Activated CD4-positive, alpha-beta T cell treated with anti-CD3 and anti-CD28 coated beads, Interleukin-2, amount 10 ng/mL, durations not matched to agents 24 days and 14 days (primary cell): Measurements from ENCODE around the gene CNGA2. TPM values are rescaled to one million over a fixed set of nuclear protein-coding genes. Genes with fewer than 3 reads are reported as not detected.

Source experiments
- DNase-seq: peaks from one replicate; pipeline ENCODE4 v3.0.0; 2022
- H3K27ac Mint-ChIP-seq: one replicate; pipeline ENCODE4 v1.8.0; 2022; ENCODE audit warnings: mild to moderate bottlenecking, mixed read lengths
- H3K27me3 Mint-ChIP-seq: one replicate; pipeline ENCODE4 v1.8.0; 2022; ENCODE audit warnings: mixed read lengths
- H3K36me3 Mint-ChIP-seq: one replicate; pipeline ENCODE4 v1.8.0; 2022; ENCODE audit warnings: low read depth, mild to moderate bottlenecking, mixed read lengths
- H3K4me1 Mint-ChIP-seq: one replicate; pipeline ENCODE4 v1.8.0; 2021; ENCODE audit warnings: mixed read lengths
- H3K4me3 Mint-ChIP-seq: one replicate; pipeline ENCODE4 v1.8.0; 2022; ENCODE audit warnings: mild to moderate bottlenecking, moderate library complexity, mixed read lengths
- H3K9me3 Mint-ChIP-seq: one replicate; pipeline ENCODE4 v1.8.0; 2021; ENCODE audit warnings: mixed read lengths
- intact Hi-C: fragments of 100-400 bp; cut with micrococcal nuclease; formaldehyde crosslinking; loops from one replicate; pipeline ENCODE4 v1.15.1; 2023
- total RNA-seq: library from RNA; stranded (reverse); gene quantifications from 2 replicates; pipeline ENCODE4 v1.2.3, GENCODE V29; 2022

CNGA2 gene
- total RNA-seq, 1 donor from 2014 or later = not detected

GRCh38 chrX:151779258-151779657, 44.7 kb downstream of the CNGA2 start:
- DNase-seq = no peak
- no peaks in the 10 kb centered on the region for H3K4me1 Mint-ChIP-seq
- H3K9me3 Mint-ChIP-seq = no peaks in the 10 kb centered on the region
- intact Hi-C loops = no loop called here
- H3K27me3 Mint-ChIP-seq = no peaks in the 10 kb centered on the region
- no peaks in the 10 kb centered on the region for H3K36me3 Mint-ChIP-seq
- H3K27ac Mint-ChIP-seq = no peak overlapping the region
- H3K4me3 Mint-ChIP-seq = no peak overlapping the region

GRCh38 chrX:151780621-151781020, 46.1 kb downstream of the CNGA2 start:
- no peaks in the 10 kb centered on the region for H3K9me3 Mint-ChIP-seq
- intact Hi-C loops = no loop called here
- H3K4me1 Mint-ChIP-seq = no peaks in the 10 kb centered on the region

GRCh38 chrX:151789179-151789800, 54.7 kb downstream of the CNGA2 start:
- H3K9me3 Mint-ChIP-seq = no peaks in the 10 kb centered on the region

More at GRCh38 chrX:151780621-151781020, 46.1 kb downstream of the CNGA2 start:
- Mint-ChIP-seq H3K4me3 (no peak overlapping the region), H3K36me3 (no peaks in the 10 kb centered on the region), H3K27me3 (no peaks in the 10 kb centered on the region), H3K27ac (no peak overlapping the region)
- no peak for DNase-seq

GRCh38 chrX:151790481-151791160, 56.1 kb downstream of the CNGA2 start:
- Mint-ChIP-seq H3K36me3 (no peaks in the 10 kb centered on the region), H3K27me3 (no peaks in the 10 kb centered on the region), H3K27ac (no peak overlapping the region), H3K4me3 (no peak overlapping the region), H3K9me3 (no peaks in the 10 kb centered on the region), H3K4me1 (no peaks in the 10 kb centered on the region)
- intact Hi-C loops = no loop called here
- no peak for DNase-seq

More at GRCh38 chrX:151789179-151789800, 54.7 kb downstream of the CNGA2 start:
- H3K36me3 Mint-ChIP-seq = no peaks in the 10 kb centered on the region
- H3K27me3 Mint-ChIP-seq = no peaks in the 10 kb centered on the region
- intact Hi-C loops = no loop called here
- no peak overlapping the region for H3K4me3 Mint-ChIP-seq
- H3K4me1 Mint-ChIP-seq = no peaks in the 10 kb centered on the region
- no peak overlapping the region for H3K27ac Mint-ChIP-seq
- DNase-seq = no peak

- Mint-ChIP-seq H3K36me3 (no peaks in the 10 kb centered on the region), H3K27me3 (no peaks in the 10 kb centered on the region), H3K4me3 (no peak overlapping the region), H3K4me1 (no peaks in the 10 kb centered on the region), H3K9me3 (no peaks in the 10 kb centered on the region), H3K27ac (no peak overlapping the region)
- intact Hi-C loops = no loop called here
- DNase-seq = no peak
Observed at GRCh38 chrX:151791961-151792360, 57.4 kb downstream of the CNGA2 start.

GRCh38 chrX:151792505-151792904, 58.0 kb downstream of the CNGA2 start:
- no peak for DNase-seq
- Mint-ChIP-seq H3K27me3 (no peaks in the 10 kb centered on the region), H3K4me3 (no peak overlapping the region), H3K27ac (no peak overlapping the region), H3K4me1 (no peaks in the 10 kb centered on the region), H3K9me3 (no peaks in the 10 kb centered on the region), H3K36me3 (no peaks in the 10 kb centered on the region)
- intact Hi-C loops = no loop called here

GRCh38 chrX:151793886-151794285, 59.3 kb downstream of the CNGA2 start:
- Mint-ChIP-seq H3K4me3 (no peak overlapping the region), H3K9me3 (no peaks in the 10 kb centered on the region), H3K36me3 (no peaks in the 10 kb centered on the region), H3K27me3 (no peaks in the 10 kb centered on the region), H3K4me1 (no peaks in the 10 kb centered on the region), H3K27ac (no peak overlapping the region)
- DNase-seq = no peak
- intact Hi-C loops = no loop called here

Other genes with a start within 250 kb of the CNGA2 start
- gene PASD1, start 171.1 kb upstream of the CNGA2 start, total RNA-seq = not detected in 2 replicates
- gene PRRG3, start 39.3 kb upstream of the CNGA2 start, total RNA-seq = not detected in 2 replicates
- gene FATE1, start 18.7 kb upstream of the CNGA2 start, total RNA-seq = not detected in 2 replicates
- gene MAGEA4, start 178.1 kb downstream of the CNGA2 start, total RNA-seq = not detected in 2 replicates
- gene GABRE, start 239.9 kb downstream of the CNGA2 start, total RNA-seq = not detected in 2 replicates